Epidermal melanocyte (primary cell): Measurements from ENCODE around the gene CACNA2D4.
A peak's percentile ranks its signal among the peaks of the same experiment; 100 is the strongest.
"Not testable (repeated sequence)": the region's sequence is repeated elsewhere in the genome, so short reads cannot be mapped to it uniquely, and the experiment has no call there.

ENCODE experiments used
- DNase-seq: peaks from one replicate; pipeline ENCODE4 v3.0.0; 2011; ENCODE audit warnings: low spot score; ENCODE audit not compliant: insufficient read length

The CACNA2D4 gene

DNA sequence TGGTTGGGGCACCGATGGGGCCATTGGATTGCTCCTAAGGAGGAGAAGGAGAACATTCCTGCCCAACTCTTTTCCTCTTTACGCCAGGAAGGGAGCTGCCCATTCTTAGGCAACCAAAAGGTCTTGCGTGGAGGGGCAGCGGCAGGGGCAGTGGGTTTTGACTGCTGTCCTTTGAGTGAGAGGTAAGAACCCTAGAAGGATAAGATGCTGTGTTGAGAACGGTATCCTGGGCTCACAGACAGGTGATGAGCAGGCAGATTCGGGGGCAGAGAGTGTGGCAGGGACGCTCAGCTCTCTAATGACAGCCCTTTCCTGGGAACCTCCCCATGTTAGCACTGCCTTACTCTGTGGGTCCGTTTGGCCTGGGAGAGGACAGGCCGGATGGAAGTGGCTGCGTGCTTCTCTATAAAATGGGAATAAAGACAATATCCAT, 84.8 kb downstream of the CACNA2D4 start:
- DNase-seq: no peak

DNA sequence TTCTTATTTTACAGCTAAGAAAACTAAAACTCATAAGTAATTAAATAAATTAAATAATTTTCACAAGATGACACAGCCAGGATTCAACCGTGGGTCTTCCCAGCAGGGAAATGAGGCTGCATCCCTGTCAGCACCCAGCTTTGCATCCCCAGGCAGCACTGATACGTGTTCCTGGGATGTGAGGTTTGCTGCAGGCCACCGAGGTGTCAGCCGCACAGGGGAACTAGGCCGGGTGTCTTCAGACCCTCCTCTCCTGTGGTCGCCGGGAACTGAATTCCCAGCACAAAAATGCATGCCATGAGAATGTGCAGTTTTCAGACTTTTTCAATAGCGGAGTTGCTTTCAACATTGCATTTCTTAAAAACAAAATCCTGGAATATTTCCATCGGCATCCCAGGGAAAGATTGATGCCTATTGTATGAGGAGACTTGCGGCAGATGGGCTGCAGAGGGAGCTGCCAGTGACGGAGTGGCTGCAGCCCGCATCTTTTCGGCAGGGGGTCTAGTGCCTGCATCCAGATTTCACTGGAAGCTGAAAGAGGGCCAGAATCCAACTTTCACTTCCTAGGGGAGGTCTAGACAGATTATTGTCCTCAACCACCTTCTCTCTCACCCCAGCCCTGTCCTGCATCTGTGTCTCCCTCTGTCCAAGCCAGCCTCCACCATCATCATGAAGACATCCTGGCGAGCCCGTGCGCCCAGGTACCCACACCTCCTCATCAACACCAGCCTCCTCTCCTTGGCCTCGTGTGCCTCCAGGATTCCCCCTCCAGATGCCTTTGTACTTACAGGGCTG, 85.5 kb downstream of the CACNA2D4 start:
- no peak for DNase-seq

DNA sequence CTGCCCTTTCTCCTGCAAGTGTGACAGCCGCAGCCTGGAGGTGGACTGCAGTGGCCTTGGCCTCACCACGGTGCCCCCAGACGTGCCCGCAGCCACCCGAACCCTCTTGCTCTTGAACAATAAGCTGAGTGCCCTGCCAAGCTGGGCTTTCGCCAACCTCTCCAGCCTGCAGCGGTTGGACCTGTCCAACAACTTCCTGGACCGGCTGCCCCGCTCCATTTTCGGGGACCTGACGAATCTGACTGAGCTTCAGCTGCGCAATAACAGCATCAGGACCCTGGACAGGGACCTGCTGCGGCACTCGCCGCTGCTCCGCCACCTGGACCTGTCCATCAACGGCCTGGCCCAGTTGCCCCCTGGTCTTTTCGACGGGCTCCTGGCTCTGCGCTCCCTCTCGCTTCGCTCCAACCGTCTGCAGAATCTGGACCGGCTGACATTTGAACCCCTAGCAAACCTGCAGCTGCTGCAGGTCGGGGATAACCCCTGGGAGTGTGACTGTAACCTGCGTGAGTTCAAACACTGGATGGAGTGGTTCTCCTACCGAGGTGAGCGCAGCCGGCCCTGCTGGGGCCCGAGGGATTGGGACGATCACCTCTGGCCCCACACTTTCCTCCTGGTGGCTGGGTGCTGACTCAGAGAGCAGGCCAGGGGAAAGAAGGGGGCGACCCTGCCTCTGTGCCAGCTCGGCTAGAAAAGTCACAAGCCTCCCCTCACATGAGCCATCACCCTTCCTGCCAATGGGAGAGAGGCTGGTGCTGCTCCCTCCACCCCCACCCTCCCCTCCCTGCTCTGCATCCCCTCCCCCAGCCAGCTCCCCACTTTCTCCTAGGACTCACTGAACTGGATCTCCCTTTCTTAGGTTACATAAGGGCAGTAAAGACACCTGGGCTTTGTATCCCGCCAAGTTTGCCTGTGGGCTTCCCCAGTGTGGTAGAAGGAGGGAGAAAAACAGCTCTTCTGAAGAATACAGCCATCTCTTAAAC, 87.2 kb downstream of the CACNA2D4 start:
- DNase-seq: peak; percentile 64

- no peak for DNase-seq
Measured at GRCh38 chr12:1830401-1830845, 88.0 kb downstream of the CACNA2D4 start.

DNA sequence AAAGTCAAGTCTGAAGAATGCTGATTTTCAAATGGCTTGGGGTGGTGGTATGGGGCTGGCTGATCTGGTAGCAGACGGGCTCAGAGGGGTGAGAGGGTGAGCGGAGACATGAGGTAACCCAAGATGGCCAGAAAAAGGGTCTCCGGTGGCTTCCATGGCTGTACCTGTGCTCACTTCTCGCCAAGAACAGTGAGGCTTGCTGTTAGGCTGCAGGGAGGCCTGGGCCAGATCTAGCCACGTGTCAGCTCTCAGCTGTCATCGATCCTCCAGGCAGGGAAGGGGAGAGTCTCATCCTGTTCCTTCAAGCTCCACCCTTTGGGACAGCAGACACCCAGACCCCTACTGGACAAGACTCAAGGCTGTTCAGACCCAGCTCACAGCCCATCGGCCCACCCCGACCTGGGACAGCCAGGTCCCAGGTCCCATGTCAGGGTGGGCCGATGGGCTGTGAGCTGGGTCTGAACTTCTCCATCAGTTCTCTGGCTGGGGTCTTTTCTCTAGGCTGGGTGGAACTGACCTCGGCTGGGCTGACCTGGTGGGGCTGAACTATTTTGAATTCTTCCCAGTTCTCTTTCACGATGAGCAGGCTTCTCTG, 89.0 kb downstream of the CACNA2D4 start:
- no peak for DNase-seq

- no peak for DNase-seq
Measured at GRCh38 chr12:1828856-1829255, 89.6 kb downstream of the CACNA2D4 start.

GRCh38 chr12:1827826-1828805, 90.3 kb downstream of the CACNA2D4 start:
- DNase-seq: no peak

DNA sequence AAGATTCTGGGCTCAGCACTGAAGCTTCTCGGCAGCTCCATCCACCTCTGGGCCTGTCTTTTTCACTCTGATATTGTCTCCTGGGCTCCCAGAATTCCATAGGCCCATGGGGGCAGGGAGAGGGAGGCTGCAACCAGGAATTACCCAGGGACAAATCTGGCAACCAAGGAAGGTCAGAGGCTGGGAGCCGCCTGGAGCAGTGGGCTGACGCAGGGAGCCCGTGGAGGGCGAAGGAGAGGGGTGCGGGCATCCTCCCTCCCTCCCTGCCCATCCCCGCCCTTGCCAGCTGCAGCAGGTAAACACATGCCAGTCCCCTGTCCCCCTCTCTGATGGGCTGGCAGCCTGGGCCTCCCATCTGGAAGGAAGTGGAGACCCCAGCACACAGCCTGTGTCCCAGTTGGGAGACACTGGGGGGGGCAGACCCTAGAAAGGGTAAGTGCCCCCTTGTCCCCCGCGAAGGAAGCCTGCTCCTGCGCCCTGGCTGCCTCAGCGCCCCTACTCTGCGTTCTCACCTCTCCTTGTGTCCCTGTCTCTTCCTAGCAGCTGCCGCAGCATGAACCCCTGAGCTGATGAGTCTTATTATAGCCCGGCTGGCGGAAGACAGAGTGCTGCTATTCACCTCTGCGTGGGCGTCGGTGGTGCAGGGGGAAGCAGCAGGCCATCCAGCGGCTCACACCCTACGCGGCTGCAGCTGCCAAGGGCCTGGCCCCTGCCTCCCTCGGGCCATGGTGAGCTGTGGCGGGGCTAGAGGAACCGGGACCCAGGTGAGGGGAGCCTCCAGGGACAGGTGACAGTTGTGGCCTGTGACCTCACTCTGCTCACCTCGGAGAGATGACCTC, 91.4 kb downstream of the CACNA2D4 start:
- DNase-seq: no peak

DNA sequence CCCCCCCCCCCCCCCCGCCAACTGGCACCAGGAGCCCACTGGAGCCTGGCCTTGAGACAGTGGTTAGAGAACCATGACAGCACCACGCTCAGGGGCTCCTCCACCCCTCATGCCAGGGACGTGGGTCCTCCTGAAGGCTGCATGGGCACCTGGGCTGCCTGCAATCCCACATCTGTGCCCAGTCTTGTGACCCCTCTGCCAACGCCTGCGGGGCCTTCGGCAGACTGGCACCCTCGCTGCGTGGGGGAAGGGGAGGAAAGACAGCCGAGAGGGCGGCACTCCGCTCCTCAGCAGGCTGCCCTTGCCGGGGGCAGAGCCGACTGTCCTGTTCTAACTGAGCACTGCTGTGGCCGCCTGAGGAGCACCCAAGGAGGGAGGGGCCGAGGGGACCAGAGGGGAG, 92.1 kb downstream of the CACNA2D4 start:
- DNase-seq: no peak

GRCh38 chr12:1825382-1826102, 92.9 kb downstream of the CACNA2D4 start:
- no peak for DNase-seq

DNA sequence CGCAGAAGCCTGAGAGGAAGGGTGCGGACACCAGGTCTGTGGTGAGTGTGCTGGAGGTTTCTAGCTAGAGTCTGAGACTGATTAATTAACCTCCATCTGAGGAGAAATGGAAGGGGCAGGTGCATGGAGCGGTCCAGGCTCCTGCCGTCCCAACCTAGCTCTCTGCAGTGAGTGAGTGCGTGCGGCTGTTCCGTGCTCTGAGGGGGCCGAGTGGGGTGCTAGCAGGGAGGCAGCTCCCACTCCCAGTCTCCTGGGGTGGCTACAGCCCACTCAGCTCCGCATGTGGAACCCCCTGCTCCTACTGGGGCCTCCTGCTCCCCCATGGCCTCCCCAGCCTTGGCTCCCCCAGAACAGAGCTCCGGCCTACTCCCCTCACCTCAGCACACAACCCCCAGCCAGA, 95.2 kb downstream of the CACNA2D4 start:
- no peak for DNase-seq

- DNase-seq: no peak
Measured at GRCh38 chr12:1822699-1823098, 95.8 kb downstream of the CACNA2D4 start.

- no peak for DNase-seq
Measured at GRCh38 chr12:1821805-1822204, 96.6 kb downstream of the CACNA2D4 start.

GRCh38 chr12:1820896-1821291, 97.6 kb downstream of the CACNA2D4 start:
- no peak for DNase-seq

DNA sequence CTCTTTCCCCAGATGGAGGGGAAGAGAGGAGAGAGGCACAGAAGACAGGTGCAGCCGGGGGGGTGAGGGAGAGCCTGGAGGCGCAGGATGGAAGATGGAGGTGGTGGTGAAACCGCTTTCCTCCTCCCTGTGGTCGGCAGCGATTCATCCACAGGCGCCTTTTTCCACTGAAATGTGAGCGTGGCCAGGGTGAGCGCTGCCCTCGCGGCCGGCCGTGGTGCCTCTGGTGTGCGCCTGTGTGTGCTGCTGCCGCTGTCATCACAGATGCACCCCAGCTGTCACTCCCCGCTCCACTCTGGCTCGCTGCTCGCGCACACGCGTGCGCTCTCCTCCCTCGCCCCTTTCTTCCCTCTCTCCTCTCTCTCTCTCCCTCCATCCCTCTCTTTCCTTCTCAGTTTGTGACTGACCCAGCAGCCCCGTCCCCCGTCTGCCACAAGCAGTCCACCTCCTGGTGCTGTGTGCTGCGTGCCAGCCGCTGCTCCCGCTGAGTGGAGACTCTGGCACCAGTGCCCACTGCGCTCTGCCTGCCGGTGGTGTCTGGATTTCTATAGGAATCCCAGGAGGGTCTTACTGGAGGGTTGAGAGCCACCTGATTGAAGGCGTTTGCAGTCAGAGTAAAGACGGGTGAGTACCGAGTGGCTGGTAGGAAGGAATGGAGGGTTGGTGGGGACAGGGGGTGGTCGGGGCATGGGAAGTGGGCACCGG, 98.1 kb downstream of the CACNA2D4 start, which contains the start of gene LRTM2:
Gene LRTM2 (plus strand): TSS at position 375 of the 705 bp plus-strand sequence. CDS start 7,584 bp downstream, outside the sequence.
- DNase-seq: no peak

DNA sequence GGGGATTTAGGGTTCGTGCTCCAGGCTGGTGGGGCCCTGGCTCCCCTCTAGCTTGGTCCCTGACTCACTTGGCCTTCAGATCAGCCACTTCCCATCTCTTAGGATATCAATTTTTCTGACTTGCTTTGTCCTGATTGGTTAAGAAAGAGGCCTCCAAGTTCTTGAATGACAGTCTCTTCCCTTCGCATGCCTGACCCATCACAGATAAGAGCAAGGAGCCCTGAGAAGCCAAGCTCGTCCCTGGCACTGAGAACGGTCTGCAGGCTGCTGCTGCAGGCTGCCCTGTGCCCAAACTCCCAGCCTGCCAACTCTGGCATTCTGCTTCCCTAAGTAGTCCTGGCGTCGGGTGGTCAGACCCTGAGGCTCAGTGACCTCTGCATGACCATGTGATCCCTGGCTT, 98.9 kb downstream of the CACNA2D4 start:
- no peak for DNase-seq

DNA sequence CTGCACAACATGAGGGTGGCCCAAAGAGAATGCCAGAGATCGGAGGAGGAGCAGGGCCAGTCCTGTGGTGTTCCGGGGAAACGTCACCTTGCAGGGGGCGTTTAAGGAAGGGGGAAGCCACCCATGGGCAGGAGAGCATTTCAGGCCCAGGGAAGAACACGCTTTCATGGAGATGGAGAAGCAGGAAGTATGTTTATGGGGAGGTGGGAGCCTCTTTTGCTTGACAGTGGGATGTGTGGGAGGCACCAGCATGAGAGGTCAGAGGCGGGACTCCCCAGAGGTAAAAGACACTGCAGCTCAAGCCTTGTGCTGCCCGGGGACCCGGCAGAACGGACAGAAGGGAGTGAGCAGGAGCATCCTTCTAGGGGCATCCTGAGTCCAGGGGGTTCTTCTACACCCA, 99.4 kb downstream of the CACNA2D4 start:
- no peak for DNase-seq

- DNase-seq: not testable (repeated sequence)
Measured at GRCh38 chr12:1817928-1818327, 100.5 kb downstream of the CACNA2D4 start.
